HCT116 (cell line): ENCODE measurements around the gene CHID1.

ENCODE experiments used
- CTCF ChIP-seq, 3 experiments: fragments of 200-600 bp in 1 of 3; sonication (generic) in 1 of 3; IDR thresholded peaks in 2 of 3; conservative IDR thresholded peaks in 1 of 3; 2 replicates each; pipeline ENCODE4 v1.5.1; 2012 to 2017; ENCODE audit warnings: low read depth in 2 of 3, low read length in 2 of 3, antibody characterized with exemption in 1 of 3, borderline replicate concordance in 1 of 3, control low read depth in 1 of 3, mild to moderate bottlenecking in 1 of 3, mixed read lengths in 1 of 3, mixed run types in 1 of 3, moderate library complexity in 1 of 3; ENCODE audit not compliant: insufficient read depth in 1 of 3
- EZH2 ChIP-seq: fragments of 200-600 bp; sonication (generic); IDR thresholded peaks from 2 replicates; pipeline ENCODE4 v1.6.1; 2017; ENCODE audit warnings: antibody characterized with exemption, mixed run types
- EZH2phosphoT487 ChIP-seq: fragments of 200-600 bp; IDR thresholded peaks from 2 replicates; pipeline ENCODE4 v1.6.1; 2018; ENCODE audit warnings: antibody characterized with exemption, borderline replicate concordance
- MAX ChIP-seq: IDR thresholded peaks from 2 replicates; pipeline ENCODE4 v1.6.1; 2012
- POLR2A ChIP-seq: IDR thresholded peaks from 2 replicates; pipeline ENCODE4 v1.7.0; 2011; ENCODE audit warnings: borderline replicate concordance; ENCODE audit not compliant: insufficient read depth, insufficient read length; ENCODE audit errors: extremely low read depth
- POLR2AphosphoS5 ChIP-seq: IDR thresholded peaks from 2 replicates; pipeline ENCODE4 v1.6.1; 2011; ENCODE audit warnings: mild to moderate bottlenecking, low read depth, low read length, moderate library complexity
- RAD21 ChIP-seq: IDR thresholded peaks from 2 replicates; pipeline ENCODE4 v1.6.1; 2012; ENCODE audit warnings: low read depth, mild to moderate bottlenecking

- TF ChIP-seq EZH2 (no peak), POLR2AphosphoS5 (no peak), EZH2phosphoT487 (no peak), CTCF (IDR thresholded peaks at IDR 0.05 in 2 of 3, conservative IDR thresholded peaks at IDR 0.05 in 1 of 3; ENCODE audit: borderline replicate concordance in 1 of 3, insufficient read depth in 1 of 3, low read depth in 2 of 3, low read length in 2 of 3) (no peak), RAD21 (no peak), MAX (no peak), POLR2A (no peak)
Measured at GRCh38 chr11:910044-910588, 494 bp downstream of the CHID1 start.
